HepG2 (cell line): ENCODE data around the gene PRDM7. TPM values are rescaled to one million over a fixed set of nuclear protein-coding genes. Genes with fewer than 3 reads are reported as not detected.

Source experiments
- ARID5B ChIP-seq: IDR thresholded peaks from 2 replicates; pipeline ENCODE4 v1.4.0; 2020; ENCODE audit warnings: mild to moderate bottlenecking, missing genetic modification reagents
- DR1 ChIP-seq: sonication (generic); formaldehyde crosslinking; IDR thresholded peaks from 2 replicates; pipeline ENCODE4 v1.8.0; 2021; ENCODE audit warnings: mild to moderate bottlenecking, missing genetic modification reagents, inconsistent platforms
- GMEB1 ChIP-seq: sonication (generic); formaldehyde crosslinking; IDR thresholded peaks from 2 replicates; pipeline ENCODE4 v1.5.1; 2020; ENCODE audit warnings: missing genetic modification reagents, mild to moderate bottlenecking, borderline replicate concordance
- HNRNPLL ChIP-seq: fragments of 200-400 bp; formaldehyde crosslinking; IDR thresholded peaks from 2 replicates; pipeline ENCODE4 v1.6.1; 2017; ENCODE audit warnings: mild to moderate bottlenecking, low read depth, low read length; ENCODE audit not compliant: poor library complexity, severe bottlenecking
- LBX2 ChIP-seq: sonication (generic); formaldehyde crosslinking; IDR thresholded peaks from 2 replicates; pipeline ENCODE4 v1.5.0; 2020; ENCODE audit warnings: missing genetic modification reagents, mild to moderate bottlenecking, borderline replicate concordance
- MED8 ChIP-seq: sonication (generic); formaldehyde crosslinking; IDR thresholded peaks from 2 replicates; pipeline ENCODE4 v1.8.1; 2023; ENCODE audit warnings: mild to moderate bottlenecking, missing genetic modification reagents; ENCODE audit not compliant: insufficient replicate concordance
- NCOR1 ChIP-seq: fragments of 200-600 bp; sonication (generic); IDR thresholded peaks from 2 replicates; pipeline ENCODE4 v1.7.0; 2017; ENCODE audit warnings: antibody characterized with exemption, low read length, borderline replicate concordance
- PAWR ChIP-seq: sonication (generic); formaldehyde crosslinking; IDR thresholded peaks from 2 replicates; pipeline ENCODE4 v1.4.0; 2020; ENCODE audit warnings: missing genetic modification reagents, mild to moderate bottlenecking, borderline replicate concordance
- PCBP1 ChIP-seq: fragments of 200-400 bp; formaldehyde crosslinking; IDR thresholded peaks from 2 replicates; pipeline ENCODE4 v1.6.1; 2017; ENCODE audit warnings: mild to moderate bottlenecking, low read depth, low read length, borderline replicate concordance
- RCOR2 ChIP-seq: IDR thresholded peaks from 2 replicates; pipeline ENCODE4 v1.6.1; 2016; ENCODE audit warnings: missing biosample characterization, missing genetic modification reagents
- REL ChIP-seq: sonication (generic); formaldehyde crosslinking; conservative IDR thresholded peaks from 2 replicates; pipeline ENCODE4 v1.8.0; 2022; ENCODE audit warnings: mild to moderate bottlenecking, missing genetic modification reagents, moderate library complexity
- RNF219 ChIP-seq: sonication (generic); formaldehyde crosslinking; IDR thresholded peaks from 2 replicates; pipeline ENCODE4 v1.5.0; 2020; ENCODE audit warnings: mild to moderate bottlenecking, missing genetic modification reagents
- ZBTB8A ChIP-seq: sonication (generic); formaldehyde crosslinking; IDR thresholded peaks from 2 replicates; pipeline ENCODE4 v1.4.0; 2020; ENCODE audit warnings: mild to moderate bottlenecking, low read depth, missing genetic modification reagents, borderline replicate concordance
- ZFP82 ChIP-seq: sonication (generic); formaldehyde crosslinking; IDR thresholded peaks from 2 replicates; pipeline ENCODE4 v1.5.1; 2020; ENCODE audit warnings: mild to moderate bottlenecking, missing genetic modification reagents, borderline replicate concordance
- ZNF18 ChIP-seq: sonication (generic); formaldehyde crosslinking; IDR thresholded peaks from 2 replicates; pipeline ENCODE4 v1.8.0; 2022; ENCODE audit warnings: mild to moderate bottlenecking, missing genetic modification reagents; ENCODE audit not compliant: insufficient replicate concordance
- ZNF549 ChIP-seq: sonication (generic); formaldehyde crosslinking; IDR thresholded peaks from 2 replicates; pipeline ENCODE4 v1.5.0; 2020; ENCODE audit warnings: missing genetic modification reagents
- ZNF724P ChIP-seq: sonication (generic); formaldehyde crosslinking; IDR thresholded peaks from 2 replicates; pipeline ENCODE4 v1.8.0; 2022; ENCODE audit warnings: missing genetic modification reagents, borderline replicate concordance
- polyA plus RNA-seq, 8 experiments: library from polyadenylated mRNA; depleted of rRNA in 3 of 8; stranded (reverse) in 7 of 8; unstranded in 1 of 8; fragments of >200 nt; fragmentation: Illumina TruSeq in 4 of 8; extraction: Trizol in 4 of 8; gene quantifications; 2 replicates each; pipeline versions ENCODE4 v1.2.1 to v1.2.3, GENCODE V29; 2011 to 2016; ENCODE audit warnings: low read depth in 4 of 8, missing spikeins in 1 of 8, mixed read lengths in 1 of 8; ENCODE audit not compliant: insufficient read depth in 1 of 8
- total RNA-seq, 5 experiments: library from RNA; depleted of rRNA; stranded (reverse); fragments of >200 nt; fragmentation: Illumina TruSeq; extraction: Trizol; gene quantifications; 2 replicates each; pipeline ENCODE4 v1.2.3, GENCODE V29; 2016; ENCODE audit warnings: low read depth in 1 of 5

Gene PRDM7
- total and polyA plus RNA-seq, 2 of the 13 experiments (the other 11 are each of a cell fraction or from before 2014, with no cell fraction given): not detected

- TF ChIP-seq MED8 (CRISPR knock-in tag) (peak; percentile 65), ZNF724P (peak; percentile 26), ZFP82 (CRISPR knock-in tag) (0 out of 2 replicates have a peak, but pooled peaks have one; percentile 49), RCOR2 (CRISPR knock-in tag) (no peak), ARID5B (peak; percentile 55), PCBP1 (peak; percentile 78; the same call in 1 of the 2 replicates), RNF219 (CRISPR knock-in tag) (no peak), ZBTB8A (CRISPR knock-in tag) (no peak), NCOR1 (no peak), DR1 (CRISPR knock-in tag) (no peak), GMEB1 (peak; percentile 55; the same call in 1 of the 2 replicates), ZNF18 (CRISPR knock-in tag) (peak; percentile 93), PAWR (CRISPR knock-in tag) (0 out of 2 replicates have a peak, but pooled peaks have one; percentile 58), LBX2 (CRISPR knock-in tag) (no peak), ZNF549 (no peak), REL (CRISPR knock-in tag) (no peak; the same call in 1 of the 2 replicates), HNRNPLL (peak; percentile 97)
Observed at GRCh38 chr16:90046971-90047713, 30.0 kb downstream of the PRDM7 start (continued).
